Activated B cell treated with CpG ODN at 0.5 μM for 24 hours (primary cell): ENCODE data around the gene FZD2. TPM values are rescaled to one million over a fixed set of nuclear protein-coding genes. Genes with fewer than 3 reads are reported as not detected.

Experiments used
- ATAC-seq: fragments of 200-7000 bp; cut with Tn5 transposase; one replicate; pipeline ENCODE4 v1.10.0; 2021; ENCODE audit warnings: low read depth, mild to moderate bottlenecking, moderate library complexity
- CTCF ChIA-PET: fragments of 350-600 bp; sonication (Branson Sonifier 250); formaldehyde crosslinking; loops from one replicate; lab custom pipeline; 2021; ENCODE audit warnings: antibody characterized with exemption; lab: Charles Lee
- POLR2A ChIA-PET: fragments of 350-600 bp; sonication (Branson Sonifier 250); formaldehyde crosslinking; loops from one replicate; lab custom pipeline; 2021; ENCODE audit warnings: antibody characterized with exemption; lab: Charles Lee
- DNase-seq: peaks from one replicate; pipeline ENCODE4 v3.0.0; 2022
- H3K27ac Mint-ChIP-seq: one replicate; pipeline ENCODE4 v1.8.0; 2020; ENCODE audit warnings: mixed read lengths
- H3K27me3 Mint-ChIP-seq: one replicate; pipeline ENCODE4 v1.8.0; 2021; ENCODE audit warnings: mixed read lengths
- H3K36me3 Mint-ChIP-seq: one replicate; pipeline ENCODE4 v1.8.0; 2021; ENCODE audit warnings: low read depth, mixed read lengths
- H3K4me1 Mint-ChIP-seq: one replicate; pipeline ENCODE4 v1.8.0; 2021; ENCODE audit warnings: mixed read lengths
- H3K4me3 Mint-ChIP-seq: one replicate; pipeline ENCODE4 v1.8.0; 2020; ENCODE audit warnings: mild to moderate bottlenecking, mixed read lengths
- H3K9me3 Mint-ChIP-seq: one replicate; pipeline ENCODE4 v1.8.0; 2020; ENCODE audit warnings: mixed read lengths
- intact Hi-C: fragments of 100-400 bp; cut with micrococcal nuclease; formaldehyde crosslinking; loops from one replicate; pipeline ENCODE4 v1.15.1; 2024
- total RNA-seq: library from RNA; stranded (reverse); gene quantifications from 2 replicates; pipeline ENCODE4 v1.2.3, GENCODE V29; 2022
- TF ChIP-seq, protein P1 (sequence below): fragments of 200-600 bp; IDR thresholded peaks from one replicate; pipeline ENCODE4 v1.8.0; 2022; ENCODE audit warnings: antibody characterized with exemption, mild to moderate bottlenecking

Gene FZD2
- total RNA-seq, 1 donor from 2014 or later, result 0.91 TPM

DNA sequence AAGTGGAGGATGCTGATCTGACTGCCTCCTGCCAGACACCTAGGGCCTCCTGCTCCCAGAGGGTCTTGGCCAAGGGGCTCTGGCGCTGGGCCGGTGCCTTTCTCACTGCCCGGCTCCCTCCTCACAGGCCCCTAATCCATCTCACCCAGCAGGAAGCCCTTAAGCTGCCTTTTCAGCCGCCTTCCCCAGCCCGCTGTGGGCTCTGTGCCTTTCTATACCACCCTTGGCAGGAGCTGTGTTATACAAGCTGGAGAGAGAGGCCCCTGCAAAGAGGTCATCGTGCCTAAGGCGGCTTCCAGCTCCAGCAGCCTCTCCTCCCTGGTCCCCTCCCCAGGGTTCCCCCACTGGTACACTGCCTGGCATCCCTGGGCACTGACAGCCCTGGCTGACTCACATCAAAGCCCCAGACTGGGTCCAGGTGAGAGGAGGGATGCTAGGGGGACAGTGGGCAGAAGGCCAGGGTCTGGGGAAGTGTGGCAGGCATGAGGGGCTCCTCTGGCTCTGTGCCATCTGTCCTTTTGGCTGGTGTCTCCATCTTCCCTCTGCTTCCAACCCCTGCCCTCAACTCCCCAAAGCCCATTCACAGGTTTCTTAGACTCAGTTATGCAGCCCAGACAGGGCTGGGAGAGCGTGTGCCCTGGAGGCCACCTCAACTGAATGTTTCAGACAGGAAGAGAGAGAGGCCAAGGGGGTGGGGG, 15.3 kb upstream of the FZD2 start:
- ChIA-PET POLR2A (no interaction called here), CTCF (no interaction called here)
- TF ChIP-seq, protein P1, sequence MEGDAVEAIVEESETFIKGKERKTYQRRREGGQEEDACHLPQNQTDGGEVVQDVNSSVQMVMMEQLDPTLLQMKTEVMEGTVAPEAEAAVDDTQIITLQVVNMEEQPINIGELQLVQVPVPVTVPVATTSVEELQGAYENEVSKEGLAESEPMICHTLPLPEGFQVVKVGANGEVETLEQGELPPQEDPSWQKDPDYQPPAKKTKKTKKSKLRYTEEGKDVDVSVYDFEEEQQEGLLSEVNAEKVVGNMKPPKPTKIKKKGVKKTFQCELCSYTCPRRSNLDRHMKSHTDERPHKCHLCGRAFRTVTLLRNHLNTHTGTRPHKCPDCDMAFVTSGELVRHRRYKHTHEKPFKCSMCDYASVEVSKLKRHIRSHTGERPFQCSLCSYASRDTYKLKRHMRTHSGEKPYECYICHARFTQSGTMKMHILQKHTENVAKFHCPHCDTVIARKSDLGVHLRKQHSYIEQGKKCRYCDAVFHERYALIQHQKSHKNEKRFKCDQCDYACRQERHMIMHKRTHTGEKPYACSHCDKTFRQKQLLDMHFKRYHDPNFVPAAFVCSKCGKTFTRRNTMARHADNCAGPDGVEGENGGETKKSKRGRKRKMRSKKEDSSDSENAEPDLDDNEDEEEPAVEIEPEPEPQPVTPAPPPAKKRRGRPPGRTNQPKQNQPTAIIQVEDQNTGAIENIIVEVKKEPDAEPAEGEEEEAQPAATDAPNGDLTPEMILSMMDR, result no peak
- Mint-ChIP-seq H3K27me3 (peaks cover 29% of the 10 kb centered on the region), H3K27ac (no peak overlapping the region), H3K9me3 (no peaks in the 10 kb centered on the region), H3K4me3 (no peak overlapping the region), H3K36me3 (no peaks in the 10 kb centered on the region), H3K4me1 (no peaks in the 10 kb centered on the region)
- ATAC-seq (no peak), DNase-seq (no peak)
- intact Hi-C loops, result no loop called here

DNA sequence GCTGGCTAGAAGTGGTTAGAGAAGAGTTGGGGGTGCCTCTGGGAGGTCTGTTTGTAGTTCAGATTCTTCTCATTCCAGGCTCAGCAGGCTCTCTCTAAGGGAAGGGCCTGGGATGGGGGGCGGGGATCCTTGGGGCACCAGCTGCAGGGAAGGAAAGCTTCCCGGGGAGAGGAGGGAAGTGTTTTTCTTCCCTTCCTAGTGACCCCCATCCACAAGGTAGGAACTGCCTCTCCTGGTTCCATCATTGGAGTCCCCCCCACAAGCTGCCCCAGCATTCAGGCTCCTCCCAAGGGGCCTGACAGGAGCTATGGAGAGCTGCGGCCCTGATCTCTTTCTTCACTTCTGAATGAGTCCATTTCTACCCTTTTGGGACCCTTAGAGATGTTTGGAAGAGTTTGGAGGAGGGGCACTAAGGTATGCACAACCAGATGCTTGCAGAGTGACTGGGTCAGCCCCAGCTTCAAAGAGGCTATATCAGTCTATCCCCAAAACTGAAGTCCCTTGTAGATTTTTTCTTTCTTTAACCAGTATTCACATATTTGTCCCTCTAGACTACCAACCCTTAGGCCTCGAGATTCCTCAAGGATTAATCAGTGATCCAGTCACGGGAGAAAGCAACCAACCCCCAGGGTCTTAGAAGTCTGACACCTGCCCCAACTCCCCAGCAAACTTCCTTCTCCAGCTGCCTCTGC, 13.9 kb upstream of the FZD2 start:
- Mint-ChIP-seq H3K4me3 (no peak overlapping the region), H3K4me1 (no peaks in the 10 kb centered on the region), H3K27me3 (peaks cover 29% of the 10 kb centered on the region), H3K36me3 (no peaks in the 10 kb centered on the region), H3K9me3 (no peaks in the 10 kb centered on the region), H3K27ac (no peak overlapping the region)
- TF ChIP-seq, protein P1, result no peak
- CTCF ChIA-PET, result no interaction called here
- intact Hi-C loops, result no loop called here
- no peak for DNase-seq
- POLR2A ChIA-PET, result interaction anchor here (0.5 kb wide), 1 partner anchor 488 kb away, joined by 4 read pairs; no protein-coding TSS in a partner anchor
- no peak for ATAC-seq

DNA sequence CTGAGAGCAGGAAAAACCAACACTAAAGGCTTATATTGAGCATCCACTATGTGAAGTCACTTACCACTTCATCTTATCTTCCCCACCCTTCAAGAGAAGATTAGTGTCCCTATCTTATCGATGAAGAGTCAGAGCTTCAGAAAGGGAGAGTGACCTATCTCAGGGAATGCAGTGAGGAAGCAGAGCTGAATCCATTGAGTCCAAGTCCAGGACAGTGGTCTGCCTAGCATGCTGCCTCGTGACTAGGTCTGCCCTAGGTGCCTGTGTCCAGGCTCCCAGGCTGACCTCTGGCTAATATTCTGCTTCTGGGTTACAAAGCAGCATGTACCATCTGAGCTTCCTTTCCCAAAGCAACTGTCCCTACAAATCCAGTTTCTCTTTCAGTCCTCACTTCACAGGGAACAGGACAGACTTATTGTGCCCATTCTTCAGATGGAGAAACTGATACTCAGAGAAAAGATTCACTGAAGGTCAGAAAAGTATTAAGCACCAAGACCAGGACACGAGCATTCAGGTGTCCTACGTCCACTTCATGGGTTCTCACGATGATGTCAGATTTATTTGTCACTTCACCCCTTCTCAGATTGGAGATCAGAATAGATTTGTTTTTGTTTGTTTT, 13.3 kb upstream of the FZD2 start:
- Mint-ChIP-seq H3K27ac (no peak overlapping the region), H3K4me1 (no peaks in the 10 kb centered on the region), H3K27me3 (peaks cover 28% of the 10 kb centered on the region), H3K4me3 (no peak overlapping the region), H3K36me3 (no peaks in the 10 kb centered on the region), H3K9me3 (no peaks in the 10 kb centered on the region)
- DNase-seq, result no peak
- TF ChIP-seq, protein P1, result no peak
- intact Hi-C loops, result no loop called here
- CTCF ChIA-PET, result interaction anchor here (0.6 kb wide), 1 partner anchor 40 kb away, joined by 3 read pairs; no protein-coding TSS in a partner anchor
- ATAC-seq, result no peak
- POLR2A ChIA-PET, result interaction anchor here (0.5 kb wide), 1 partner anchor 489 kb away, joined by 4 read pairs; no protein-coding TSS in a partner anchor

DNA sequence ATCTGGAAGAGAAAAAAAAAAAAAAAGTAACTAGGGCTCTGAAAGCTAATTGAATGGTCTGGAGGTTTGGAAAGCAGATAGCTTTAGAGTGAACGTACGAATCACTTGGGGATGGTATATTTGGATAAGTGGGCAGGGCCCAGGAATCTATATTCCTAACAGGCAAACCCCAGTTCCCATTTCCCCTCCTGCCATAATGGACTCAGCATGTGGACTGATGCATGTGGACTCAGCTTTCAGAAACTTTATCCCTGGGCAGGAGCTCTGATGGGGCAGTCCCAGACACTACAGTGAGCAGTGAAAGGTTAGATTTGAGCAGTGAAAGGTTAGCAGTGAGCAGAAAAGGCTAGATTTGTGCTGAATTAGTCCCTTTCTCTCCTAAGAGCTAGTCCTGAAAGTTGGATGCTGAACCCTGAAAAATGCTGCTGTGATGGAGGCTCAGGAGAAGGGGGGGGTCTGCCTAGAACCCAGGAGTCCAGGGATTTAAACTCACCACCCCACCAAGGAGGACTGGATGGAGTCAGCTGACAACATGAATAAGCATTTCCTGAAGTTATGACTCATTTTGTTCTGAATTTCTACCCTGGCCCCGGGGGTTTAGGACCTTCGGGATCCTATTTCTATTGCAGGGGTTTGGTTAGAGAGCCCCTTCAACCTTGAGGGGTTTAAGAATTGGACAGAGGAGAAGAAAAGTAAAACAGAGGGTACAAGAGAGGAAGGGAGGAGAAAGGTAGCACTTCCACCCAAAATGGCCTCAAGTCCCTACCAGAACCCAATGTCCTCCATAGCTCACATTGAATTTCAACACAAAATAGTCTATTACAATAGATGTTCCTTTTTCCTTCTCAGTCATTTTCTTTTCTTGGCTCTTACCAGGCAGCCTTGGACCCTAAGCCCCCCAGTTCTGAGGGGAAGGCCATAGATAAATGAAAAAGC, 10.3 kb upstream of the FZD2 start:
- TF ChIP-seq, protein P1, result no peak
- POLR2A ChIA-PET, result no interaction called here
- Mint-ChIP-seq H3K4me3 (no peak overlapping the region), H3K27ac (no peak overlapping the region), H3K36me3 (no peaks in the 10 kb centered on the region), H3K4me1 (no peaks in the 10 kb centered on the region), H3K27me3 (peaks cover 26% of the 10 kb centered on the region), H3K9me3 (no peaks in the 10 kb centered on the region)
- DNase-seq (no peak), ATAC-seq (no peak)
- CTCF ChIA-PET, result interaction anchor here (0.6 kb wide), 1 partner anchor 122 kb away, joined by 4 read pairs; no protein-coding TSS in a partner anchor
- intact Hi-C loops, result no loop called here
